Esophagus squamous epithelium (tissue), 4 donors: ENCODE measurements around the gene WDR19.

Experiments used
- POLR2A ChIP-seq, 4 donors: fragments of 450-650 bp; IDR thresholded peaks; one replicate each; pipeline ENCODE4 v1.6.1; 2017; ENCODE audit warnings: antibody characterized with exemption in 4 of 4, mild to moderate bottlenecking in 4 of 4, moderate library complexity in 3 of 4
- TF ChIP-seq, protein P1 (sequence below), 6 experiments: fragments of 450-650 bp in 4 of 6; fragments of 200-600 bp in 2 of 6; sonication (generic) in 2 of 6; IDR thresholded peaks; one replicate each; pipeline ENCODE4 v1.5.1; 2016 to 2019; ENCODE audit warnings: antibody characterized with exemption in 6 of 6, mild to moderate bottlenecking in 4 of 6, moderate library complexity in 4 of 6

DNA sequence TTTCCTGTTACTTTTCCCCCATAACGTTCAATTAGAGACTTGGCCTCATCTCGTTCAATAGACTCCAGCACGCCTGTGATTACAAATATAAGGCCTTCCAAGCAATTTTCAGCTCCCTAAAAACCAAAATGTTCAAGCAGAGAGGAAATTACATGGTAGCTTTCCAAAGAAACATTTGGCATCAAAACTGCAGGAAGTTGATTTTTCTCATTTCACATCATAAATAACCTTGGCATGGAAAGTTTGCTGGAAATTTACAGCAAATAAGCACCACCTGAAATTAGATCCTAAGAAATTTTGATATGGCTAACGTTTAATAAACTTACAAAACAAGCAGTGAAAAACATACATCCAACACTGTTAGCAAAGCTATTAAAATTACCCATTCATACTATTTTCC lies 130.5 kb downstream of the WDR19 start:
- TF ChIP-seq, protein P1, sequence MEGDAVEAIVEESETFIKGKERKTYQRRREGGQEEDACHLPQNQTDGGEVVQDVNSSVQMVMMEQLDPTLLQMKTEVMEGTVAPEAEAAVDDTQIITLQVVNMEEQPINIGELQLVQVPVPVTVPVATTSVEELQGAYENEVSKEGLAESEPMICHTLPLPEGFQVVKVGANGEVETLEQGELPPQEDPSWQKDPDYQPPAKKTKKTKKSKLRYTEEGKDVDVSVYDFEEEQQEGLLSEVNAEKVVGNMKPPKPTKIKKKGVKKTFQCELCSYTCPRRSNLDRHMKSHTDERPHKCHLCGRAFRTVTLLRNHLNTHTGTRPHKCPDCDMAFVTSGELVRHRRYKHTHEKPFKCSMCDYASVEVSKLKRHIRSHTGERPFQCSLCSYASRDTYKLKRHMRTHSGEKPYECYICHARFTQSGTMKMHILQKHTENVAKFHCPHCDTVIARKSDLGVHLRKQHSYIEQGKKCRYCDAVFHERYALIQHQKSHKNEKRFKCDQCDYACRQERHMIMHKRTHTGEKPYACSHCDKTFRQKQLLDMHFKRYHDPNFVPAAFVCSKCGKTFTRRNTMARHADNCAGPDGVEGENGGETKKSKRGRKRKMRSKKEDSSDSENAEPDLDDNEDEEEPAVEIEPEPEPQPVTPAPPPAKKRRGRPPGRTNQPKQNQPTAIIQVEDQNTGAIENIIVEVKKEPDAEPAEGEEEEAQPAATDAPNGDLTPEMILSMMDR (IDR thresholded peaks at IDR 0.05) = no peak
- no peak for TF ChIP-seq POLR2A (IDR thresholded peaks at IDR 0.05)
